GM12865 (cell line): Measurements from ENCODE around the gene ERH.

ENCODE experiments used
- DNase-seq: peaks from one replicate; pipeline ENCODE4 v3.0.0; 2010; ENCODE audit warnings: low read depth
- H3K4me3 ChIP-seq: 2 replicates; pipeline ENCODE4 v1.5.1; 2011; ENCODE audit warnings: mild to moderate bottlenecking, low read depth, low read length, control low read depth
- CTCF ChIP-seq: IDR thresholded peaks from 2 replicates; pipeline ENCODE4 v1.5.1; 2011; ENCODE audit warnings: low read length, control low read depth, low read depth, inconsistent platforms; ENCODE audit not compliant: insufficient read depth; ENCODE audit errors: missing control alignments

Gene ERH

GRCh38 chr14:69408331-69408960 is 10.3 kb upstream of the ERH start:
- DNase-seq = no peak
- H3K4me3 ChIP-seq = no peak overlapping the region
- no peak for TF ChIP-seq CTCF

GRCh38 chr14:69405762-69406161 is 7.7 kb upstream of the ERH start:
- H3K4me3 ChIP-seq = no peak overlapping the region
- TF ChIP-seq CTCF = no peak
- no peak for DNase-seq

- no peak overlapping the region for H3K4me3 ChIP-seq
- DNase-seq = no peak
- no peak for TF ChIP-seq CTCF
Measured at GRCh38 chr14:69404883-69405282, 6.8 kb upstream of the ERH start.

GRCh38 chr14:69404478-69404877 is 6.4 kb upstream of the ERH start:
- H3K4me3 ChIP-seq = no peak overlapping the region
- no peak for DNase-seq
- no peak for TF ChIP-seq CTCF

GRCh38 chr14:69401841-69402240 is 3.7 kb upstream of the ERH start:
- peak overlapping the region; percentile 80 for H3K4me3 ChIP-seq
- no peak for DNase-seq
- no peak for TF ChIP-seq CTCF

- no peak for TF ChIP-seq CTCF
- peak overlapping the region; percentile 80 for H3K4me3 ChIP-seq
- DNase-seq = no peak
Measured at GRCh38 chr14:69400154-69400553, 2.1 kb upstream of the ERH start.

- no peak for TF ChIP-seq CTCF
- H3K4me3 ChIP-seq = peak overlapping the region; percentile 80
- no peak for DNase-seq
Measured at GRCh38 chr14:69399750-69400149, 1.7 kb upstream of the ERH start.
